GM19372 (cell line): ENCODE measurements around the gene NKAIN4.

Experiments used
- ATAC-seq: cut with Tn5 transposase; IDR thresholded peaks from one replicate; pipeline ENCODE4 v1.9.1; 2021; ENCODE audit warnings: mild to moderate bottlenecking, low read depth, moderate library complexity; ENCODE audit not compliant: unreplicated experiment

Gene NKAIN4

DNA sequence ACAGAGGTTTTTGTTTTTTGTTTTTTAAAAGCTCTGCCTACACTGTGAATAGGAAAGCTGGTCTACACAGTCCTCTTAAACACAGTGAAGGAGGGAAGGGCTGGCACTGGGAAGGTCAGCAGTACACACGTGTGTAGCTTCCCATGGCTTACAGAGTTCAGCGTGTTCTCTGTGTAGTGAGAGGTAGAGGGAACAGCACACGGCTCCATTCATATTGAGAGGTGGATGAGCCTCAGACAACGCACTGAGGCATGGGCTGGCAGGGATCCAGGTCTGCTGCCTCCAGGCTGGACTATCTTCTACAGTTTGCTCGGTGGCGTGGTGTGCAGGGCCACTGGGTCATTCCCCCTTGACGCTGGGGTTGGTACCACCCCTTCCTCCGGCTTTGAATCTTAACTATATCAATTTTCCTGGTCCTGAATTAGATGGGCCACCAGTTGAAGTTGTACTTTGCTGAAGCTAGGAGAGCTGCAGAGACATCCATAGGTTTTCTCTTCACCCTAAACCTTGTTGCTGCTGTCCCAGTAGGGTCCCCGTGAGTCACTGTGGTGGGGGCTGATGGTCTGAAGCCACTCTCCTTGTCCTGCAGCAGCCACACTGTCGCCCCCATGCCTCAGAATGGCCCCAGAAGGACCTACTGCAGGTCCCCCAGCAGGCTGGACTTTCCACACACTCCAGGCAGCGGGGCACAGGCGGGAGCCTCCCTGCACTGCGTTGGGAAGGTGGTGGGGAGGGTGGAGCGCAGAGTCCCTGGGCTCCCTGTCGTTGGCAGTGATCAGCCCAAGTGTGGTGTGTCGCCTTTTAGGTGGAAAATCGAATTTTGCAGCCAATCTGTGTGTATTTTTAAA, 20.3 kb upstream of the NKAIN4 start:
- no peak for ATAC-seq

DNA sequence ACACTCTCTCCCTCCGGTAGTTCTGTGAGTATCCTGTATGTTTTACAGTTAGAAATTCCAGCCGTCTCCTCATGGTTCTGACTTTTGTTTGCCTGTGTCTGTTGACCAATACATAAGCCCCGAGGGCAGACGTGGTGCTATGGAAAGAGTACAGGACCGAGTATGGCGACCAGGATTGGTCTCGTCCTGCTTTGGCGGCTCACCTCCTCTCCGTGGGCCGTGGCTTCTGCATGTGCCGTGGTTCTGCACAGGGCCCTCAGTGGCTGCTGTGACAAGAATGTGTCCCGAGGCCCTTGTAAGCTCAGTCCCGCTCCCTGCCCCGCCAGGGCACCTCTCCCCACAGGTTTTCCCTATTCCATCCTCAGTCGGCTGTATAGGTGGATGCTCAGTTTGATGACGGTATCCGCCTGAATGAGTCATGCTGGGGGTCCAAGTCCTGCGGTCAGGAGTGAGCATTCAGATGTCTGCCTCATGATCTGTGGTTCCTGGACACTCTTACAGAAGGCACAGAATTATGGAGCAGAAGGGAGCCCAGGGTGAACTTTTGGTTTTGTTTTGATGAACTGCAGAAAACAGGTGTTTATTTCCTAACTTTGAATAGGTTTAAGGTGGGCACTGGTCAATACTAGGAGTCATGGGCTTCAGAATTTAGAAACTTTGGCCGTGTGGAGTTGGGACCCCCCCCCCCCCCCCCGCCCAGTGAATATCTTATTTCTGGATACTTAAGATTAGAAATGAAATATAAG, 19.5 kb upstream of the NKAIN4 start:
- no peak for ATAC-seq

DNA sequence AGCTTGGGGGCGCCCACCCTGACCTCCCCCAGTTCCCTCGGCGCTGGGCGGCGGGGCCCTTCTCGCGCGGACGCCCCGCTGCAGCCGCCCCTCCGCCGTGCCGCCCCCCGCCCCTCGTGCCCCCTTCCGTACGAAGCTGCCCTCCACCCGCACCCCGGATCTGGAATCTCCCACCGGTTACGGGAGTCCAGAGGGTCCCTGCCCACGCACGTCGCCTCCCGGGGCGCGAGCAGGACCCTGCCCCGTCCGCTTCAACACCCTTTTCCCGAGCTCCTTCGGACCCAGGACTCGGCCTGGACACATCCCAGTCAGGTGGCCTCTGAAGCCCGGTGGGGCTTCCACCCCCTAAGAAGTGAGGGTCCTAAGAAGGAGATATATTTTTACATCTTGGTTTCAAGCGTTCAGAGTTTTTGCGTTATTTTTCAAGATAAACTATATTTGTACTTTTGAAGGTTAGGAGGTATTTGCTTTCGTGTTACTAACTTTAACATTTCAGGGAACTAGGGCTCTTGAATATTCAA, 18.9 kb upstream of the NKAIN4 start:
- ATAC-seq: no peak

DNA sequence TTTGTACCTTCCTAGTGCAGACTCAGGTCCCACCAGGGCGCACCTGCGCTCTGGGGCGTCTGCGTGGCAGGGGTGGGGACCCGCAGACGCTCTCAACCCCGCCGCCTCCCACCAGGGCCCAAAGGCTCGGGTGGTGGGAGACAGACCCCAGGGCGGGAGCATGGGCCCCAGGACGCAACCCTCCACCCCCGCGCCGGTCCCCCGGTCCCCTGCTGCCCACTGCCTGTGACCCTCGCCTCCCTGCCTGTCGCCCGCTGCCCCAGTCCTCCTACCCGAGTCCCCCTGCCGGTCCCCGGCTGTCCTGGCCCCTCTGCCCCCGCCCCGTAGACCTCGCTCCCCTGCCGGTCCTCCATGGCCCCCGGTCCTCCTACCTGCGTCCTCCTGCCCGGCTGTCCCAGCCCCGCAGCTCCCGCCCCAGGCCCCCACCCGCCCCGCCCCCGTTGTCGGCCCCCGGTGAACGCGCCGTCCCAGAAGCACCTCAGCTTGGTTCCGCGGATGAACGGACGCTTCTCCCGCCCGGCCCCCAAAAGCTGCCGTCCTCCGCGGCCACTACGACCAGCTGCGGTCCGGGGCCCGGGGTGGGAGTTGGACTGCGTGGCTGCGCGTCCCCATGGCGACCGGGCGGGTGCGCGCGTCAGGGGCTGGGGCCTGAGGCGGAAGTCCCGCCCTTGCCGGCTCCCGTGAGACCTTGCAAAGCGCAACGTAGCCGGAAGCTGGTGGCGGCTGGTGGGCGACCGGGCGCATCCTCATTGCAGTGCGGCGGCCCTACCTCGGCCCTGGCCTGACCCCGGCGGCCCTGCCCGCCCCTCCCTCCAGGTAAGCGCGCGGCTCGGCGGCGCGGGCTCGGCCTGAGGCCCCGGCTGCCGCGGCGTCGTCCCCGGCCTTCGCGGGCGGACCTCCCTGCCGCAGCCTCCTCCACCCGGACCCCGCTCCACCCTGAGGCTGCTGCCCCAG, 18.1 kb upstream of the NKAIN4 start, which contains the start of gene ARFGAP1:
TSS of gene ARFGAP1 (plus strand) at position 709 of the 954 bp plus-strand sequence. CDS start 2,768 bp downstream, outside the sequence.
- peak; percentile 82 for ATAC-seq

DNA sequence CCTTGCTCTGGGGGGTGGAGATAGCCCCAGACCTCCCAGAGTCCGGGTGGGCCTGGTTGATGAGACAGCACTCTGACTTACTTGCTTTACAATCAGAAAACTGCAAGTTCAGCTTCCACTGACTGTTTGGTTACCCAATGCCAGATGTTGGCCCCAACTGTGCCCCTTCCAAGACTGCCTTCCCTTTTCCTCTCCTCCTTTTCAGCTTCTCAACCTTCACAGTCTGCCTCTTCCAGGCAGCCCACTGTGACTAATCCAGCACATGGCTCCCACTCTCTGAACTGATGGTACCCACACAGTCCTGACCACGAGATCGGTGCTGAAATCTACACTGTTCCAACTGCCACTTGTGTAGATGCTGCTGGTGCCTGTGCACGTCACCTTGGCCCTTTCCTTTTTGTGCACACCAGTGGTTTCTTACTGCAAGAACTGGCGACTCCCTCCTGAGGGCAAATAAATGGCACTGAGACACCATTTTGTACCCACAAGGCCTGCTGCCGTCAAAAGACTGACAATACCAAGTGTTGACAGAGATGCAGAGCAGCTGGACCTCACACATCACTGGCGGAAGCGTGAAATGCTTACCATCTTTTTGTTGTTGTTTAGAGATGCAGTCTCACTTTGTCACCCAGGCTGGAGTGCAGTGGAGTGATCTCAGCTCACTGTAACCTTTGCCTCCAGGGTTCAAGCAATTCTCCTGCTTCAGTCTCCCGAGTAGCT, 16.5 kb upstream of the NKAIN4 start:
- no peak for ATAC-seq

DNA sequence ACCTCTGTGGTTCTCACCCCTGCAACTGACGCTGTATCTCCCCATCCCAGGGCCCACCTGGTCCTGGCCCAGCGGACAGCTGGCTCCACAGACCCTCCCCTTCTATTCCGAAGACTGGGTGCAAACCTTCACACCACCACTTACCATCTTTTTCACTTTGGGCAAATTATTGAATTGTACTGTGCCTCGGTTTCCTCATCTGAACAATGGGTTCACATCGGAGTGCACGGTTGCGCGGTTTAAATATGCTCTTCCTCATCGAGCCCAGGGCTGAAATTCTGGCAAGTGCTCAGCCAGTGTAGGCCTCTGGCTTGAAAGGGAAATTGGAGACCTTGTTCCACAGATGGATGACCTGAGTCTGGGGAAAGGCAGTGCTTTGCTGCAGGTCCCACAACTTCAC, 15.5 kb upstream of the NKAIN4 start:
- ATAC-seq: no peak

DNA sequence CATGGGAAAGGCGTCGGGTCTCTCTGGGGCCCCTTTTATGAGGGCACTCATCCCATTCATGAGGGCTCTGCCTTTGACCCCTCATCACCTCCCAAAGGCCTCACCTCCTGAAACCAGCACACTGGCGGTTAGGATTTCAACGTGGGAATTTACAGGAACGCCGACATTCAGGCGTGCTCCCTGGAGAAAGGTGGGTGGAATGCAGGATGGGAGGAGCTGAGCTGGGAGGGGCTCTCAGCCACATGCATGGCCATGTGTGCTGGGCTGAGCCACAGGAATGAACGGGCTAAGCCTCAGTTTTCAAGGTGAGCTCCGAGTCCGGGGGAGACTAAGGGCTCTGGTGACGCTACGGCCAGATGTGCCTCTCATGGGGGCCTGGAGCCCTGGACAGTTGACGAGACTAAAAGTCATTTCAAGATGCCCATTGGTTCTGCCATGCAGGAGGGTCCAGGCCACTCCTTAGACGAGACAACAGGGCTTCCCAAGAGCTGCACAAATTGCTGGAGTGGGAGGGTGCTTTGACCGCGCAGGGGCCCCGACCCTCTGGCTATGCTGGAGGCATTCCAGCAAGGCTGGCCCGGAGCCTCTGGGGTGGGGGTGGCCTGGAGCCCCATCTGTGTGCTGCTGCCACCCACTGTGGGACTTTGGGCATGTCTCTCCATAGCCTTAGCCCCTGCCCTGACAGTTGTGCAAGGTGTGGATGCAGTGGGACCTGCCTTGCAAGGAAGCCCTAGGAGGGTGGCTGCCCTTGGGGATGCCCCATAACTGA, 14.6 kb upstream of the NKAIN4 start:
- no peak for ATAC-seq

DNA sequence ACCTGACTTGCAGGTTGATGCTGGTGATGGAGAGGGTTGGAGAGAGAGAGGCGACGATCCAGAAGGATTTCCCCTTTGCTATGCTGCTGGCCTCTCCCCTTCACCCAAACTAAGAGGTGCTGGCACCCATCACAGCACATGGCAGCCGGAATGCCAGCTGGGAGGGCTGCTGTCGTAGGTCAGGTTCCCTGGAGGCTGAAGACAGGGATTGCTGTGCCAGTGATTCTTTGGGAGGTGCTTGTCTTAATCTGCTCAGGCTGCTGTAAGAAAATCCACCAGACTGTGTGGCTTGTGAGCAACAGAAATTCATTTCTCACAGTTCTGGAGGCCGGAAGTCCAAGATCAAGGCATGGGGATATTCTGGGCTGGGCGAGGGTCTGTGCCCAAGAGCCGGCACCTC, 14.0 kb upstream of the NKAIN4 start:
- ATAC-seq: no peak

DNA sequence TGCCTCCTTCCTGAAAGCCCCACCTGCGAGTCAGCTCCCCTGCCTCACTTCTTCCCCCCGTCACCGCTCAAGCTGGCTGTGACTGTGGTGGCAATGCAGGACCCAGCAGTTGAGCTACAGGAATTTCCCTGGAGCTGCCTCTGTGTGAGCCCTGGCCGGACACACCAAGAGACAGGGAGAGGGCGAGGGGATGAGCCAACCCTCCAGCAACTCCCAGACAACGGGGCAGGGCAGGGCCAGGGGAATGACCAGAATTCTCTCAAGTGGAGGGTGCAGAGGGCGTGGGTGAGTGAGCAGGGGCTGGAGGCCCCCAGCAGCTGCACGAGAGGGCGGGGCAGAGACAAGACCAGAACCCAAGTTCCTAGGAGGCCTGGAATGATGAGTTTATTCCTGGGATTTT, 13.4 kb upstream of the NKAIN4 start:
- no peak for ATAC-seq

DNA sequence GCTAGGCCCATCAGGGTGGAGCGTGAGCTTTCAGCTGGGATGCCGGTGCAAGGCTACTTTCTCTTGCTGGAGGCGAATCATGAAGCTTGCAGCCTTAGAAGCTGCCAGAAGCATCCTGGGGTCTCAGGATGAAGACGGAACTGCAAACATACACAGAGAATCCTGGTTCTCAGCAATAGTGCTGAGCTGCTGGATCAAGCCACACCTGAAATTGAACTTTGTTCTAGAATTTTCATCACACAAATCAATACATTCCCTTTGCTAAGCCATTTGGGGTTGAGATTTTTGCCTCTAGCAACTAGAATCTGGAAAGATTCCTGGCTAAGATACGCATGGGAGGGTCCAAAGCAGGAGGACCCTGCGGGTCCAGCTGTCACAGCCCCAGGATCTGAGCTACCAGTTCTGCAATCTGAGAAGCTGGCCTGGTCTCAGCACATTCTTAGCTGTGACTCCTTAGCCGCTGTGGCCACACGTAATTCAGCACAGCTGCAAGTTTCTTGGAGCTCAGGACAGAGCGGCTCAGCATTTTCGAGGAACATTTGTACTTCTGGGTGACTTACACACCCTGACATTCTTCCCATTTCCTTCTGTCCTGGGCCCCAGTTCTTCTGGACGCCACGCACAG, 11.7 kb upstream of the NKAIN4 start:
- ATAC-seq: no peak

DNA sequence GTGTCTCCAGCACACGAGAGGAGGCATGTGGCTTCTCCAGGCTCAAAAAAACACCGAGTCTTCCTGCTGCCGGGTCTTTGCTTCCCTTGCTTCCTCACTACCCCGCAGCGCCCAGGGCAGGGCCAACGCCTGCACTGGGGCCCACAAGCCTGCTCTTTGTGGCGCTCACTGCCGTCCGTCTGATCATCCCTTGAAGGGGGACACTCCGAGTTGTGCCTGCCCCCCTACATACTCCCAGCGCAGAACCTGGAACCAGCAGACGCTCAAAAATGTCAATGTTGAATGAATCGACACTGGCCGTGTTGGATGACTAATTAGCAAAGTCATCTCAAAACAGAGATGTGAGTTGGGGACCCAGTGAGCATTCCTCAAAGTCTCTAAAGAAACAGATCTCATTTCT, 10.3 kb upstream of the NKAIN4 start:
- no peak for ATAC-seq

DNA sequence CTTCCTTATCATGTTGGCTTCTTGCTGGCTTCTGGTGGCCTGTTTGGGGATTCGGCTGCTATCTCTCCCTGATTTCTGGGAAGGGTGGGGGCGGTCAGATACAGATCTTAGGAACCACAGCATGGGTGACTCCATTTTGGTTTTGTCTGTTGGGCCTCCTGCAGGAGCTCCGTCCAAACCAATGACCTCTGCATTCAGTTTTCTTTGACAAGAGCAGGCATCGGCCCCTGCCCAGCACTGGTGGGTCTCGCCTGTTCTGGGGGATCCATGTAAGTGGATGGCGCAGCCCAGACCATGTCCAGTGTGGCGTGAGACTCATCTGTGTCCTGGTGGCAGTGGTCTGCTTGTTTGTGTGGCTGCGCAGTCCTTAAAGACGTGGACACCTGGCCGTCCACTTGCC, 9.7 kb upstream of the NKAIN4 start:
- no peak for ATAC-seq

DNA sequence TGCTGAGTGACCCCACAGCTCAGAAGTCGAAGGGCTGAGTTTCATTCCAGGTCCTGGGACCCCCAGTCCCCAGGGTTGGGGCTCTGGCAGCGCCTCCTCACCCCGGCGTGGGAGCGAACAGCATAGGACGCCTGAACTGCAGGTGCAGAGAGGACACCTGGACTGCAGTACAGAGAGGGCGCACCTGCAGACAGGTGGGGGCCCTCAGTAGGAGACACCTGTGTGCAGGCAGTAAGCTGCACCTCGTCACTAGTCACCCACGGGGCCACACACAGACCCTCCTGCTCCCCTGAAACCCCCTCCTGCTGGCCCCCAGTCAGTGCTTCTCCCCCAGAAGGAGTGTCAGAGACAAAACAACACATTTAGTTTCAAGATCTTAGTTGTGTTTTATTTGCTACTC, 8.6 kb upstream of the NKAIN4 start:
- no peak for ATAC-seq

DNA sequence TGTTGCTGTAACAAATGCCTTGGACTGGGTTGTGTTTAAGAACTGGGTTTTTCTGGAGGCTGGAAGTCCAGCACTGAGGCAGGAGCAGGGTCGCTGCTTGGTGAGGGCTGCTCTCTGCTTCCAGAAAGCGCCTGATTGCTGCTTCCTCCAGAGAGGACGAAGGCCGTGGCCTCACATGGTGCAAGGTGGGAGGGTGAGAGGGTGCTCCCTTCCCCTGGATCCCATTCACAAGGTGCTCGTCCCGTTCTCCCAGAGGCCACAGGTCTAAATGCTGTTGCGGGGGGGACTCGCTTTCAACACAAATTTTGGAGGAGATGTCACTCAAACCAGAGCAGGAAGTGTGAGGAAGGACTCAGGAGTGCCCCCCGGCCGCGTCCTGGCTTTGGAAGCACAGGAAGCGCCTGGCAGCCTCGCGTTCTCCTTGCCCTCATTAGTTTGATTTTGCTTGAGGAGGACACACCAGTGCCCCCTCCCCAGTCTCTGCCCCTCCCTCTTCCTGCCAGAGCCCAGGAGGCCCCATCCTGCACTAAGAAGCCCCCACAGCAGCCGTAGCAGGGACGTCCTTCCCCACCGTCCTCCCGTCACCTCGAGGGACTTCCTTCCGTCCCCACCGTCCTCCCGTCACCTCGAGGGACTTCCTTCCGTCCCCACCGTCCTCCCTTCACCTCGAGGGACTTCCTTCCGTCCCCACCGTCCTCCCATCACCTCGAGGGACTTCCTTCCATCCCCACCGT, 7.7 kb upstream of the NKAIN4 start:
- ATAC-seq: no peak

DNA sequence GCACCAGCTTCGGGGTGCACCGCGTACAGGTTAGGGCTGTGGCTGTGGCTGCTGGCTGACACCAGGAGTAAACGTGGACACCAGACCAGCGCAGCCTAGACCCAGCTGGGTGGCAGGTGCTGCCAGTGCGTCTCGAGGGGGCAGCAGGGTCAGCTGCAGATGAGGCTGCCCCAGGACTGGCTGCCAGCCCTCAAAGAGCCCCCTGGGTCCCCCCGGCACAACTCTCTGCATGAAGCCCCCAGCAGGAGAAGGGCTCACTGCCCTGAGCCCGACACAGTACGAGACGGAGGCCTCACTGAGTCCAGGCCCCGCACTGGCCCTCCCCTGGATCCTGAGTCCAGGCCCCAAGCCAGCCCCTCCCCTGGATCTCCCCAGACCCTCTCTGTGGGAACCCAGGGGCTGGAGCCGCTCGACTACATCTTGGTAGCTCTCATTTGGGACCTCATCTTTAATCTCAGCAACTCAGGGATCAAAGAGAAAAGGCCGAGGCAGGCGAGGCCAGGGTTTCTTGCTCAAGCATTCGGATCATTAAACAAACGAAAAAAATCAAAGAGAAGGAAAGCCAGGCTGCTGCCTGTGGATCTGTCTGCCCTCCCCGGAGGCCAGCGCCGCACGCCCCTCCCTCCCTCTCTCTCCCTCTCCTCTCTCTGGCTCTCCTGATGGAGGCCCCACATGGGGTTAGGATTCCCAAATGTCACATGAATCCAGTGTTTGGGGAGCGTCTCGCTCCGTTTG, 7.0 kb upstream of the NKAIN4 start:
- no peak for ATAC-seq

DNA sequence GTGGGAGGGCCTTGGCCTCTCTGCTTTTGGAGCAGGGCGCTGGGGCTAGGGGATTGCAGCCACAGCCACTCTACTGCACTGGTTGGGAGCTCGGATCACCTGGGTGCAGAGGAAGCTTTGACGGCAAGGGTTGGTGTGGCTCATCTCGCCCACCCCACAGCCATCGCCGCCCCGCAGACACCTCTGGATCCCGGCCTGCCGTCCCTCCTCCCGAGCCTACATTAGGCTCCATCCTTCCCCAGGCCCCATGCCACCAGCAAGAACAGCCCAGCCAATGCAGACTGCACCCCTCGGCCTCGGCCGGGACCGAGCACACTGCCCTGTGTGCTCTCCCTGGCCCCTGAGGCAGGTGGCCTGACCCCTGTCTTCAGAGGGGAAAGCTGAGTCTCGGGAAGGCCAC, 6.3 kb upstream of the NKAIN4 start:
- no peak for ATAC-seq

DNA sequence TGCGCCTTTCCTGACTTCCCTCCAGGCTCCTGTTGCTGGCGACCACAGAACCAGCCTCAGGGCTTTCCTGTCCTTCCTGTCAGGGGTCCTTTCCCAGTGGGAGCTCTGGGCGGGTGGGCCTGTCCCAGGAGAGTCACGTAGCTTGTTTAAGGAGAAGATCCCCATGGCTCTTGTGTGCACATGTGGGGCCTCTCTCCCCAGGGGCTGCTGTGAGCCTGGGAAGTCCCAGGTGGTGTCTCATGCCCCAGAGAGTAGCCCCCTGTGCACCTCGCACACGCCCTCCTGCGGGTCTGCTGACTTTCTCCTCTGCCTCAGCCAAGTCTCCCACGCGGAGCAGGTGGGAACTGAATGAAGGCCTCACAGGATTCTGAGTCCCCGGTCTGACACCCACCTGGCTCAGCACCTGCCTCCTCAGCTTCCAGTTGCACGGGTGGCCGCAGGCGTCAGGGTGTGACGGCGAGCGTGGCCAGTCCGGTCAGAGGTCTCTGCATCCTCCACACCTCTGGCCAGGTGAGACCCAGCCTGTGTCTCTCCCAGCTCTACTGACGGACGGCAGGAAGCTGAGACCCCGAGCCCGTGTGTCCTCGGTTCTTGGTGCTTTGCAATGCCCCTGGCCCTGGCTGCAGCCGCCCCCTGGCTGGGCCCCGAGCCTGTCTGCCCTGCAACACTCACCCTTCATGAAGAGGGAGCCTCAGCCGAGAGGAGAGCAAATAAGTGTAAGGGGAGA, 5.6 kb upstream of the NKAIN4 start:
- no peak for ATAC-seq
